GM18873 (cell line): ENCODE measurements around the gene IRAK2.

Source experiments
- ATAC-seq: cut with Tn5 transposase; IDR thresholded peaks from one replicate; pipeline ENCODE4 v1.9.1; 2021; ENCODE audit warnings: mild to moderate bottlenecking, moderate library complexity, moderate number of reproducible peaks; ENCODE audit not compliant: unreplicated experiment, low FRiP score

The IRAK2 gene

GRCh38 chr3:10217359-10217758 is 52.6 kb downstream of the IRAK2 start:
- ATAC-seq, result no peak

GRCh38 chr3:10219737-10220136 is 55.0 kb downstream of the IRAK2 start:
- no peak for ATAC-seq

GRCh38 chr3:10223676-10224639 is 59.2 kb downstream of the IRAK2 start:
- ATAC-seq, result peak; percentile 71

GRCh38 chr3:10224794-10225665 is 60.3 kb downstream of the IRAK2 start:
- ATAC-seq, result no peak

- no peak for ATAC-seq
Observed at GRCh38 chr3:10226293-10226692, 61.6 kb downstream of the IRAK2 start.

GRCh38 chr3:10228248-10228950 is 63.7 kb downstream of the IRAK2 start:
- ATAC-seq, result no peak

GRCh38 chr3:10229576-10229975 is 64.9 kb downstream of the IRAK2 start:
- ATAC-seq, result no peak

- no peak for ATAC-seq
Observed at GRCh38 chr3:10232137-10232536, 67.4 kb downstream of the IRAK2 start.

GRCh38 chr3:10233988-10234387 is 69.3 kb downstream of the IRAK2 start:
- no peak for ATAC-seq

- ATAC-seq, result no peak
Observed at GRCh38 chr3:10234526-10235230, 70.0 kb downstream of the IRAK2 start.

- no peak for ATAC-seq
Observed at GRCh38 chr3:10235551-10235950, 70.8 kb downstream of the IRAK2 start.

GRCh38 chr3:10238345-10239183 is 73.8 kb downstream of the IRAK2 start:
- ATAC-seq, result no peak

- no peak for ATAC-seq
Observed at GRCh38 chr3:10240799-10241198, 76.1 kb downstream of the IRAK2 start.

- no peak for ATAC-seq
Observed at GRCh38 chr3:10242182-10243065, 77.7 kb downstream of the IRAK2 start.

GRCh38 chr3:10244009-10244408 is 79.3 kb downstream of the IRAK2 start:
- ATAC-seq, result no peak

- ATAC-seq, result no peak
Observed at GRCh38 chr3:10245081-10245712, 80.5 kb downstream of the IRAK2 start.

GRCh38 chr3:10247679-10248183 is 83.0 kb downstream of the IRAK2 start:
- ATAC-seq, result no peak
